Activated naive CD8-positive, alpha-beta T cell treated with anti-CD3 and anti-CD28 coated beads for 36 hours (primary cell): ENCODE measurements around the gene RNF207. TPM values are rescaled to one million over a fixed set of nuclear protein-coding genes. Genes with fewer than 3 reads are reported as not detected.
A peak's percentile ranks its signal among the peaks of the same experiment; 100 is the strongest.

Source experiments
- DNase-seq: peaks from one replicate; pipeline ENCODE4 v3.0.0; 2021
- H3K27ac Mint-ChIP-seq: one replicate; pipeline ENCODE4 v1.8.0; 2022; ENCODE audit warnings: mild to moderate bottlenecking, moderate library complexity, mixed read lengths
- H3K27me3 Mint-ChIP-seq: one replicate; pipeline ENCODE4 v1.8.0; 2022; ENCODE audit warnings: mild to moderate bottlenecking, mixed read lengths
- H3K36me3 Mint-ChIP-seq: one replicate; pipeline ENCODE4 v1.8.0; 2021; ENCODE audit warnings: mild to moderate bottlenecking, mixed read lengths
- H3K4me1 Mint-ChIP-seq: one replicate; pipeline ENCODE4 v1.8.0; 2021; ENCODE audit warnings: mixed read lengths
- H3K4me3 Mint-ChIP-seq: one replicate; pipeline ENCODE4 v1.8.0; 2022; ENCODE audit warnings: mild to moderate bottlenecking, moderate library complexity, mixed read lengths
- H3K9me3 Mint-ChIP-seq: one replicate; pipeline ENCODE4 v1.8.0; 2022; ENCODE audit warnings: mixed read lengths
- total RNA-seq, 2 experiments: library from RNA; stranded (reverse); gene quantifications; one replicate each; pipeline ENCODE4 v1.2.3, GENCODE V29; 2021

RNF207 gene
- total RNA-seq, 2 experiments from 2014 or later: 5.0 to 6.2 TPM

DNA sequence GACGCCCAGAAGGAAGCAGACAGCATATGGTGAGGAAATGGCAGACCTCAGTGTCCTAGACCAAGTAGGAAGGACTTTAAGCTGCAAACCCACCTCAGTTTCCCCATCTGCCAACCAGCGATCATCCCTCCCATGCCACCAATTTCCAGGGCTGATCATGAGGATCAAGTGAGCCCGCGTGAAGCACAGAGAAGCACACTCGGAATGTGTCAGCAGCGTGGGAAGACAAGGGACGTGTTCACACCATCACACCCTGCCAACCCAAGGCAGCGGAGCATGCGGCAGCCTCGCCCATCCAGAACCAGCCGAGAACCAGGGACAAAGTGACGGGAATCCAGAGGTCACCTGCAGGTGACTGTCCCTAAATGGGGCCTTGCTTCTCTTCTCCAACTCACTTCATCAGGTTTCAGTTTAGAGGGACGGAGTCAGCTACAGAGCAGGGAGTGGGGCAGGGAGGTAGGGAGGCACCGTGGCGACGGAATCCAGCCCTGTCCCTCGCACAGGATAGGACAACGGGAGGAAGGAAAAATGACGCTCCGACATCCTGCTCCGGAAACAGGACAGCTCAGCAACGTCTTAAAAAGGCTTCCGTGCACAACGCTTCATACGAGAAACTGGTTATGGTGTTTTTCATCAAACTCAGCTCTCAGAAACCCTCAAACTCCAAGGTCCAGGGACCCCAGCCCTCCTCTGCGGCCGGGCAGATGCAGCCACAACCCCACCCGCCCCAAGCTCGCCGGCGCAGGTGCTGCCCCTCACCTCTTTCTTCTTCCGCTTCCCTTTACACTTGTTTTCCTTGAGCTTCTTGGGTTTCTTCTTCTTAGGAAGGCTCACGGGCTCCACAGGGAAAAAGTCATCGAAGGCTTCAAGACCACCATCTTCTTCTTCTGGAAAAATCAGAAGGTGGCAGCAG is 38.3 kb upstream of the RNF207 start:
- DNase-seq: no peak
- Mint-ChIP-seq H3K4me3 (no peak overlapping the region), H3K36me3 (no peaks in the 10 kb centered on the region), H3K27me3 (peaks cover 10% of the 10 kb centered on the region), H3K9me3 (no peaks in the 10 kb centered on the region), H3K27ac (no peak overlapping the region), H3K4me1 (no peaks in the 10 kb centered on the region)

GRCh38 chr1:6168947-6169586 is 36.9 kb upstream of the RNF207 start:
- DNase-seq: no peak
- Mint-ChIP-seq H3K4me3 (no peak overlapping the region), H3K27ac (no peak overlapping the region), H3K27me3 (peaks cover 10% of the 10 kb centered on the region), H3K4me1 (no peaks in the 10 kb centered on the region), H3K36me3 (no peaks in the 10 kb centered on the region), H3K9me3 (no peaks in the 10 kb centered on the region)

DNA sequence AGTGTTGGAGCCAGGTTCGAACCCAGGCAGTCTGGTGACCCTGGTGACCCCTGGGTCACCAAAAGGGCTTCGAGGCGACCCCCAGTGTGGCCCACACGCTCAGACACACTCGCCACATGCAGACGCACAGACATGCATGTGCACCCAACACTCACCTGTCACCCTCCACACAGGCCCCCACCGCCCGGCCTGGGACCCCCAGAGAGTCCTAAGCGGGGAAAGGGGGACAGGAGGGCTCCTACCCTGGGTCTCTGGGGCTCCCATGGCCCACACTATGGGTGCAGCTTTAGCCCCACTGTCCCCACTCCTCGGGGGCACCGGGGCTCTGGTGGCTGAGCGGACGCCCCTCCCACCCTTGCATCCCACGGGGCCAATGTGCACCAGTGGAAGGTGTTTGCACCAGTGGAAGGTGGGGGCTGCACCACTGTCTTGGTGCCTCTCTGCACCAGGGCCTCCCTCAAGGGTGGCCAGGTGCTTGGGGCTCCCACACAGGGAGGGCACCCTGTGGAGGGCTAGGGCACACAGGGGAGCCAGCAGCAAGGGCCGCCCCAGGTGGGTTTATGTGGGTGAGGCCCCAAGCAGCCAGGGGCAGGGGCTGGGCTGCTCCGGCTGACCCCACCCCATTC is 35.7 kb upstream of the RNF207 start:
- DNase-seq: no peak
- Mint-ChIP-seq H3K4me1 (no peaks in the 10 kb centered on the region), H3K9me3 (no peaks in the 10 kb centered on the region), H3K4me3 (no peak overlapping the region), H3K36me3 (no peaks in the 10 kb centered on the region), H3K27me3 (peaks cover 10% of the 10 kb centered on the region), H3K27ac (no peak overlapping the region)

DNA sequence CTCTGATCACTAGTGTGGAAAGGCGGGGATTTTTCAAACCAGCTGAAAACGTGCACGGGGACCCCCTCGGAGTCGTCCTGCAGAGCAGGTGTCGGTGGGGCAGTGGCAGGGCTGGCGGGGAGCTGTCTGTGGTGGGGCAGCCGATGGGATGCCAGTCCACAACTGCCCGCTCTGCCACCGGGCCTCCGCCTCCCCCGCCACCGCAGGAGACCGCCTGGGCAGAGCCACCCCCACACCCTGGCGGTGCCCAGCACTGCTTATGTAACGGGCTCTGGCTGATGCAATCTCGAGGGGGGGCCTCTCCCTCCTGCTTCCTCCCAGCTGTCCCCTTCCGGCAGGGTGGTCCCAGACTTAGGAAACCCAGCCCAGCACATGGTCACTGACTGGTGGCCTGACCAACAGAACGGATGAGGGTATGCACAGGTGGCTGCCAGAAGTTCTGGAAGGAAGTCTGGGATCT is 35.1 kb upstream of the RNF207 start:
- no peak overlapping the region for H3K27ac Mint-ChIP-seq
- DNase-seq: no peak
- no peaks in the 10 kb centered on the region for H3K36me3 Mint-ChIP-seq
- peaks cover 10% of the 10 kb centered on the region for H3K27me3 Mint-ChIP-seq
- no peaks in the 10 kb centered on the region for H3K4me1 Mint-ChIP-seq
- no peaks in the 10 kb centered on the region for H3K9me3 Mint-ChIP-seq
- H3K4me3 Mint-ChIP-seq: no peak overlapping the region

DNA sequence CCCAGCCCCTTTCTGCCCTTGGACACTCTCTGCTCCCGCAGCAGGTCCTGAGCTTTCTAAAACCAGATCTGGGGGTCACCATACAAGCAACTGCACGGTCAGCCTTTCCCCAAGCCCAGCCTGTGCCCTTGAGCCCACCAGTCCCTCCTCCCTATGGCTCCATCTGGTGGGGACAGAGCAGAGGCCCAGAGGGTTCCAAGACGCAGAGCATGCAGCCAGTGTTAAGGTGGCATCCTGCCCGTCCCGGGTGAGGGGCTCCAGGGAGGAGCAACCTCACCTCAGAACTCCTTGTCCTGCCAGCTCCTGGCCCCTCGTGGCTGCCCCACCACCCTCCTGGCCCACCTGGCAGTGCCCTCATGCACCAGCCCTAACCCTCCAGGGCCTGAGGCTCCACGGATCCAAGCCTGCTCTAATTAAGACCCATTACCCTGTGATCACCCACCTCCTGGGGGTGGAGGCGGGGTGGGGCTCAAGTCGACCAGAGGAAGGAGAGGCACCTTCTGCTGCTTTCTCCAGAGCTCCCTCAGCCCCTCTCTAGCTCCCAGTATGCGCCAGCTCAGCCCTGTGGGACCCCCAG is 34.3 kb upstream of the RNF207 start:
- no peak overlapping the region for H3K27ac Mint-ChIP-seq
- no peaks in the 10 kb centered on the region for H3K4me1 Mint-ChIP-seq
- no peak for DNase-seq
- H3K9me3 Mint-ChIP-seq: no peaks in the 10 kb centered on the region
- H3K4me3 Mint-ChIP-seq: no peak overlapping the region
- H3K27me3 Mint-ChIP-seq: peaks cover 13% of the 10 kb centered on the region
- no peaks in the 10 kb centered on the region for H3K36me3 Mint-ChIP-seq

DNA sequence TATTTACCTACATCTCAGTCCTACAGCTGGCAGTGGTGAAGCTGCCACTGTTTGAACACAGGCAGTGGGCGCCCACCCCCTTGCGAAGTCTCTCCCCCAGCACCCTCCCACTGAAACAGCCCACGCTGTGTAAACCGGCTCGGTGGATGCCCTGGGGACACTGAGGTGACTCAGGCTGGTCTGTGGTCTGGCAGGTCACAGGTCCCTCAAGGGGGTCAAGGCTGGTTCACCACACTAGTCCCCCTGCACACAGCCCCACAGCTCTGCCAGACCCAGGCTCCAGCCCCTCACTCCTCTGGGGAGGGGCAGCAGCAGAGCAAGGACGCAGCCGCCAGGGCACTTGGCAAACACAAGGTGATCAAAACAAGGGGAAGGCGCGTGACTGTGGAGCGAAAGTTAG is 33.4 kb upstream of the RNF207 start:
- no peak overlapping the region for H3K4me3 Mint-ChIP-seq
- H3K4me1 Mint-ChIP-seq: no peaks in the 10 kb centered on the region
- DNase-seq: no peak
- no peak overlapping the region for H3K27ac Mint-ChIP-seq
- H3K9me3 Mint-ChIP-seq: no peaks in the 10 kb centered on the region
- peaks cover 21% of the 10 kb centered on the region for H3K27me3 Mint-ChIP-seq
- H3K36me3 Mint-ChIP-seq: no peaks in the 10 kb centered on the region

DNA sequence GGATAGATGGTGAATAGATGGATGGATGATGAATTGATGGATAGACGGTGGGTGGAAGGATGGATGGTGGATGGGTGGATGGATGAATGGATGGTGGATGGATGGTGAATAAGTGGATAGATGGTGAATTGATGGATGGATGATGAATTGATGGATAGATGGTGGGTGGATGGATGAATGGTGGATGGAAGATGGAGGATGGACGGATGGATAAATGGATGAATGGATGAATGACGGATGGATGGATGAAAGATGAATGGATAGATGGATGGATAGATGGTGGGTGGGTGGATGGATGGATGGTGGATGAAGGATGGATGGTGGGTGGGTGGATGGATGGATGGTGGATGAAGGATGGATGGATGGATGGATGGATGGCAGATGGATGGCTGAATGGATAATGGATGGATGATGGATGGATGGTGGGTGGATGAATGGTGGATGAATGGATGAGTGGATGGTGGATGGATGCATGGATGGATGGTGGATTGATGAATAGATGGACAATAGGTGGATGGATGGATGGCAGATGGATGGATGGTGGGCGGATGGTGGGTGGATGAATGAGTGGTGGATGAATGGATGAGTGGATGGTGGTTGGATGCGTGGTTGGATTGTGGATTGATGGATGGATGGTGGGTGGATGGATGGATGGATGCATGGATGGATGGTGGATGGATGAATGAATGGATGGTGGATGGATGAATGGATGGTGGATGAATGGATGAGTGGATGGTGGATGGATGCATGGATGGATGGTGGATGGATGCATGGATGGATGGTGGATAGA is 31.1 kb upstream of the RNF207 start:
- H3K27me3 Mint-ChIP-seq: peaks cover 31% of the 10 kb centered on the region
- peaks cover 4% of the 10 kb centered on the region for H3K4me1 Mint-ChIP-seq
- no peaks in the 10 kb centered on the region for H3K9me3 Mint-ChIP-seq
- DNase-seq: no peak
- H3K4me3 Mint-ChIP-seq: no peak overlapping the region
- no peak overlapping the region for H3K27ac Mint-ChIP-seq
- H3K36me3 Mint-ChIP-seq: no peaks in the 10 kb centered on the region

DNA sequence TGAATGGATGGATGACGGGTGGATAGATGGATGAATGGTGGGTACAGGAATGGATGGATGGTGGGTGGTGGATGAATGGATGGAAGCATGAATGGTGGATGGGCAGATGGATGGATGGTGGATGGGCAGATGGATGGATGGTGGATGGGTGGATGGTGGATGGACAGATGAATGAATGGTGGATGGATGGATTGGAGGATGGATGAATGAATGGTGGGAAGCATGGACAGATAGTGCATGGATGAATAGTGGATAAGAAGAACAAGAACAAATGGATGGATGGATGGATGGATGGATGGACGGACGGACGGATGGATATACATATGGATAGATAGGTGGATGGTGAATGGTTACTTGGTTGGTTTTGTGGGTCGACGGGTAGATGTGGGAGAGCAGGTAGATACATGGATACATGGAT is 30.5 kb upstream of the RNF207 start:
- Mint-ChIP-seq H3K9me3 (no peaks in the 10 kb centered on the region), H3K36me3 (no peaks in the 10 kb centered on the region), H3K4me1 (peaks cover 4% of the 10 kb centered on the region), H3K27ac (no peak overlapping the region), H3K4me3 (no peak overlapping the region), H3K27me3 (peaks cover 31% of the 10 kb centered on the region)
- no peak for DNase-seq

DNA sequence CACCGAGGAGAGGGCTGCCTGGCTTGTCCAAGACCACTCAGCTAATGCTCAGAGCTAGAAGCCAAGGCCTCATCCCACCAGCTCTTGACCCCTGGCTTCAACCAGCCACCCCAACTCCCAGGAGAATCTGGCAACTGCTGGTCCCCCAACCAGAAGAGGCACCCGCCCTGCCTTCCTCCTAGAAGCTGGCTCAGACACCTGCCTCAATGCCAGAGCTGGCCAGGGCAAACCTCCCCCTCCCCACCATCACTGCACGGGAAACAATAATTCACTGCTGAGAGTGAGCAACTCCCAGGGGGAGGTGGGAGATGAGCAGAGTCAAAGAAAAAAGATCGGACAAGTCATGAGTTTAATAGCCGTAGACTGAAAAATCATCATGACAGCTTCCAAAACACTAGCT is 29.1 kb upstream of the RNF207 start:
- no peaks in the 10 kb centered on the region for H3K36me3 Mint-ChIP-seq
- H3K4me1 Mint-ChIP-seq: peaks cover 17% of the 10 kb centered on the region
- no peak for DNase-seq
- H3K27me3 Mint-ChIP-seq: peaks cover 39% of the 10 kb centered on the region
- H3K27ac Mint-ChIP-seq: no peak overlapping the region
- H3K9me3 Mint-ChIP-seq: no peaks in the 10 kb centered on the region
- H3K4me3 Mint-ChIP-seq: no peak overlapping the region

DNA sequence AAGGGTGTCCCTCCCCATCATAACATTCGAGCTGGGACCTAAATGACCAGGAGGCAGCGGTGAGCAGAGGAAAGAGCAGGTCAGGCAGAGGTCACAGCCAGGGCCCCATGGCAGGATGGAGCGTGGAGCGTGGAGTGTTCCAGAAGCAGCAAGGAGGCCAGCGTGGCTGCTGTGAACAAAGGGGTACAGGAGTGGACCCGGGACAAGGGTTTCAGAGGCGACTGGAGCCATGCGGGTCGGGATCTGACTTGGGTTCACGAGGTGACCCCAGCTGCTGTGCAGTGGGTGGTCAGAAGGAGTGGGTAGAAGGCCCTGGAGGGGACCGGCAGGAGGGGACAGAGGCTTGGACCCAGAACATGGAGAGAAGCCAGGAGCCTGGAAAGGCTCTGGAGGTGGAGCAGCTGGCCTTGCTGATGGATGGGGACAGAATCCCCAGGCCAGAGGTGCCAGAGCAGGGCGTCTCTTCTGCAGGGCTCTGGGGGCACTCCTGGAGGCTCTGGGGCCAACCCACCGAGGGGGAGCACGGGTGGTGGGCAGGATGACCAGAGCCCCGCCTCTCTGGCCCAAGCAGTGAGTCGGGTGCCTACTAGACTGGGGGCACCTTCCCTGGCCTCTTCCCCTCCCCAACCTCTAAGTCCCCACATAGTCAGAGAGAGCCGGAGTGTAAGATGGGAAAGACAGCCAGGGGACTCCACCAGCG is 28.1 kb upstream of the RNF207 start:
- Mint-ChIP-seq H3K4me3 (no peak overlapping the region), H3K27me3 (peaks cover 43% of the 10 kb centered on the region), H3K27ac (no peak overlapping the region), H3K36me3 (peaks cover under 1% of the 10 kb centered on the region), H3K4me1 (peaks cover 18% of the 10 kb centered on the region), H3K9me3 (no peaks in the 10 kb centered on the region)
- DNase-seq: no peak

DNA sequence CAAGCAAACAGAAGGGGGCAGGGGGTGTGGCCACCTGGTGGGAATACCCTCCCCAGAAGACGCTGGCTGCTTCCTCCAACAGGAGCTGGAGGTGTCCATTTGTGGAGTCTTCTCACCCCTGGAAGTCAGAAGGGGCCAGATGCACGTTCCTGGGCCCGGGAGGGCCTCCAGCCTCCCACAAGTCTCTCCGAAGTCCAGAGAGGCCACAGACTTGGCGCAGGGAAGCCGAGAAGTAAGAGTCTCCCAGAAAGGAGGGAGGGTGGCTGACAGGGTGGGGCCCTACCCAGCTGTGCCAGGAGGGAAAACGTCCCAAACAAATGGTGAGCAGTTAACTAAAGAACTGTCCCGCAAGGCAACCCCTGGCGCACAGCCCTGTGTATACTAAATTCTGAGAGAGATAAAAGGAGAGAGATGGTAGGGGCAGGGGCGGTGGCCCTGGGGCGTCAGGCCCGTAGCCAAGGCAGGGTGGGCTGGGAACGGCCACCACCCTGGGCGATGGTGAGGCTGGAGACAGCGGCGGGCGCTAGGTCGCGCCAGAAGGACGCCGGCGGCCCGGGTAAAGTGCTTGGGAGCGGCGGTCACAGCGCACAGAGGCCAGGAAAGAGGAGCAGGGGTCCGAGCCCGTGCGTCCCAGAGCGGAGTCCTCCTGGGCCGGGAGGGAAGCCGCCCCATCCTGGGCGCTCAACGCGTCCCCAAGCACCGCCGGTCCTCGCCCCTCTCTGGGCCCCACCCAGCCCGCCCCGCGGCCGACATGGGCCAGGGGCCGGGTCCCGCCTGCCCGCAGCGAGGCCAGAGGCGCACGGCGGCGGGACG is 27.0 kb upstream of the RNF207 start:
- peaks cover 27% of the 10 kb centered on the region for H3K4me1 Mint-ChIP-seq
- no peaks in the 10 kb centered on the region for H3K9me3 Mint-ChIP-seq
- H3K36me3 Mint-ChIP-seq: peaks cover 2% of the 10 kb centered on the region
- no peak overlapping the region for H3K27ac Mint-ChIP-seq
- DNase-seq: no peak
- peaks cover 45% of the 10 kb centered on the region for H3K27me3 Mint-ChIP-seq
- H3K4me3 Mint-ChIP-seq: peak overlapping the region; percentile 41

GRCh38 chr1:6179564-6180175 is 26.2 kb upstream of the RNF207 start:
- peaks cover 45% of the 10 kb centered on the region for H3K27me3 Mint-ChIP-seq
- H3K4me1 Mint-ChIP-seq: peaks cover 31% of the 10 kb centered on the region
- peaks cover 8% of the 10 kb centered on the region for H3K36me3 Mint-ChIP-seq
- no peak overlapping the region for H3K27ac Mint-ChIP-seq
- no peak for DNase-seq
- H3K4me3 Mint-ChIP-seq: no peak overlapping the region
- no peaks in the 10 kb centered on the region for H3K9me3 Mint-ChIP-seq

DNA sequence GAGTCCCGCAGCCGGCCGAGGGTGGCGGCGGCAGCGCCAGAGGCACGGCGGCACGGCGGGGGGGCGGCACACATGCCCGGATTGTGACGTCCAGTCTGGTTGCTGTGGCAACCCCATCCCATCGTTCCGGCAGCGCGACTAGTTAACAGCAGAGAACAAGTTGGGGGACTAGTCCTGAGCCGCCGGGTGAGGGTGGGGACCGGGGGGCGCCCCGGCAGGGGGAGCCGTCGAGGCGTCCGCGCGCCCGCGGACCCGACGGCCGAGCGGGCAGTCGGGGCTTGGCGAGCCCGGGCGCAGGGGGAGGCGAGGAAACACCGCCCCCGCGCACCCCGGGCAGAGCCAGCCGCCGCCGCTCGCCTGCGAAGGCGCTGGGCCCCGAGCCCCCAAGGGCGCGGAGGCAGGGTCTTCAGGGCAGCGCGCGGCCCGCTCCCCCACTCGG is 25.6 kb upstream of the RNF207 start, which contains the start of gene CHD5:
CHD5 (minus strand) TSS at position 54 of the 439 bp plus-strand sequence. CDS start 298 bp downstream, outside the sequence.
- H3K36me3 Mint-ChIP-seq: peaks cover 13% of the 10 kb centered on the region
- DNase-seq: no peak
- H3K9me3 Mint-ChIP-seq: no peaks in the 10 kb centered on the region
- peaks cover 36% of the 10 kb centered on the region for H3K4me1 Mint-ChIP-seq
- H3K27me3 Mint-ChIP-seq: peaks cover 45% of the 10 kb centered on the region
- H3K27ac Mint-ChIP-seq: no peak within 1 kb of the TSS
- H3K4me3 Mint-ChIP-seq: peak within 1 kb of the TSS; percentile 55
